CD4-positive, alpha-beta T cell treated with Interferon alpha-2 for 1 hour (primary cell): ENCODE results near the gene HCCS.

ENCODE experiments used
- DNase-seq, 2 donors: peaks; one replicate each; pipeline ENCODE4 v3.0.0-alpha.2; 2020 to 2022

Gene HCCS

GRCh38 chrX:11124112-11124511, 13.0 kb downstream of the HCCS start:
- DNase-seq, result no peak

DNA sequence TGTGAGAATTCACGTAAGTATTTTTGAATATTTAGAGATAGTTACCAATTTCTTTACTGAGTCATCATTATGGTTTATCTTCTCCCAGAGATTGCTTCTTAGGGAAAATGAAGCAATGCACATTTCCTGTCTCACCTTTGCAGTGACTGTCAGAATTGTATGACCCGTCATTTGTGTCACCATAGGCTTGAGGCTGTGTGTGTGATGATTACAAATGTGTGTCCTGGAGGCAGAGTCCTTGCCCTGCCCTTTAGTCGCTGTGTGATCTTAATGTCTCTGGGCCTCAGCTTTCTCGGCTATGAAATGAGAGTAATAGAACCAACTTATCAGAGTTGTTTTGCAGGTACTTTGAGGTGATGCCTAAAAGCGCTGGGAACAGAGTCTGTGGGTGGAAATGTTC, 13.9 kb downstream of the HCCS start:
- DNase-seq, result no peak

- no peak for DNase-seq
Measured at GRCh38 chrX:11129534-11130105, 18.5 kb downstream of the HCCS start.

DNA sequence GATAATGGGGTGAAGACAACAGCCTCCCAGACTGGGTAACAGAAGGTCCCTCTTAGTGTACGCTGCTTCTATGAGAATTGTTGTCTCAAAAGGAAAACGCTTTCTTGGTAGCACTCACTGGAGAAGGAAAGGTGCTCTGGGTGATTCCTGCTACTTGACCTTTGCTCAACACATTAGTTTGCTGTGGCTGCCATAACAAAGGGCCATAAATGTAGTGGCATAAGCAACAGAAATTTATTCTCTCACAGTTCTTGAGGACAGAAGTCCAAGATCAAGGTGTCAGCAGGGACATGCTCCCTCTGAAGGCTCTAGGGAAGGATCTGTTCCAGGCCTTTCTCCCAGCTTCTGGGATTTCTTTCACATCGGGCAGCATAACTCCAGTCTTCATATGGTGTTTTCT, 19.0 kb downstream of the HCCS start:
- DNase-seq, result no peak

DNA sequence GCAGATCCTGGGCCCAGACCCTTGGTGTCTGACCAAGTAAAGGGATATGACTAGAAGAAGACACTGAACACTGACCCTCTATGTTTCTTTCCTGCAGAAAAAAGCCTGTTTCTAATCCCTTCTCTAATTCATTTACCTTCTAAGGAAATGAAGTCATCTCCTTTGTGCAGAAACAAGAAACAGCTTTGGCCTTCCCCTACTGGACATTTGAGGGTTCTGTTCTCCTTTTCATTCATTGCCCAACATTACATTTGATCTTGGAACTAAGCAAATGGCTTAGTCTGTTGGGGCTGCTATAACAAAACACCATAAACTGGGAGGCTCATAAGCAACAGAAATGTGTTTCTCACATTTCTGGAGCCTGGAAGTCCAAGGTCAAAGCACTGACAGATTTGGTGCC, 20.0 kb downstream of the HCCS start:
- no peak for DNase-seq

GRCh38 chrX:11135564-11136185, 24.5 kb downstream of the HCCS start:
- DNase-seq, result no peak

GRCh38 chrX:11137543-11138139, 26.5 kb downstream of the HCCS start:
- peak in 1 of 2 donors; percentile 41 for DNase-seq

DNA sequence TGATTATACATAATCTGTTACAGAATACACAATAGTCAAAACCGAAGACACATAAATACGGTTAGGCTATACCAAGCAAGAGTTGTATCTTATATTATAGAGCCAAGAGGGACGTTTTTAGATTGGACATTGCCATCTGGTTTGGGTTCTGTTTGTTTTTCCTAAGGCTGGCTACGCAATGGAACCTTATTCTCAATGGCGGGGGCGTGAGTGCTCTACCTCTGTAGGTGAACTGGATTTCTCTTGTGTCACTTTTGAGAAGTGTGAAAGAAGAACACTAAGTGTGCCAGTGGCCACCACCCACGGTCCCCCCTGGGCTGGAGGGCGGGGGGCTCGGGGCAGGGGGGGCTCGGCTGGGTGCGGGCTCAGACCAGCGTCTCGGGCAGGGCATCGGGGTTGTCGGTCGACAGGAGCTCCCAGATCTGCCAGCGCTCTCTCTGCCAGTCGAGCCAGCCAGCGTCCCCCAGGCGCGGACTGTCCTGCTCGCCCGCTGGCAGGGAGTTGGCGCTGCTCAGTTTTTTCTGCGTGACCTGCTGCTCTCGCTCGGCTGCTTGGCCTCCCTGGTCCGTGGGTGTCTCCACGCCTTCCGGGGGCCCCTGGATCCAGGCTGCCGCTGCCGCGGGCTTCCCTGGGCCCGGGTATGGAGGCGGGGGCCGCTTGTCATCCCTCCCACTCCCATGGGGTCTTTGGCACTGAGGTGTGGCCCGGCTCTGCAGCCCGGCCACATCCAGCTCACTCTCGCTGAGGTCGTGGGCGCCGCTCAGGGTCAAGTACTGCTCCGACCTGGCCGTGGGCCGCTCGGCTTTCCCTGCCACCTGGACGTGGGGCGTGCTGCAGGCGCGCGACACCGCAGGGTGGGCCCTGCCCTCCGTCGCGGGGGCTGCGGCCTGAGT, 27.6 kb downstream of the HCCS start:
- no peak for DNase-seq

DNA sequence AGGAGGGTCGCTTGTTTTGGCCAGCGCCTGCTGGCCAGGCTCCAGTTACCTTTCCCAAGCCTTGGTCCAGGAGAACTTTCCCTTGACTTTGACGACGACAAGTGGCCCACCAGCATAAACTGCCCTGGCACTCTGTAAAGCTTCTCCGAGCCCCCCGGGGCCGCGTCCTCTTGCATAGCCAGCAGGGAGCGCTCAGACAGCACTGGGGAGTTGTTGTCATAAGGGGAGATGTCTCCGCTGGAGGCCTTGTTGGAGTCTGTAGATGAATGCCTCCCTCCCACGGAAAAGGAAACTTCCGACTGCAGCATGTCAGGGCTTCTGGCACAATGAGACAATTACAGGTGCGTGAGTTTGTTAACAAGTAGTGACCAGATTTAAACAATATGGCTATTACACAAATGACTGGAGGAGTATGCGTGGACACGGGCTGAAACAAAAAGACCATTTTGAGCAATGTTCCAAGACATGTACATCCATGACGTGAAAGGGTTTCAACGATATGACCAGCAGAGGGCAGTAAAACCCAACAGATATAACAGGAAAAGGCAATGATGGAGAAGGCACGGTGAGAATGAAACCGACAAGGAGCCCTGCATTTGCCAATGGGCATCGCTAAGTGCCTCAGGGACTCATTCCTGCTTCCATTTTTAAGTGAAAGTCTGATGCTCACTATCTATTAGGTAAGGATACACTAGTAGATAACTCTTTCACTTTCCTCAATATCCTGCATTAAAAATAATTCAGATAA, 33.0 kb downstream of the HCCS start:
- peak; percentile 49 to 69 for DNase-seq

DNA sequence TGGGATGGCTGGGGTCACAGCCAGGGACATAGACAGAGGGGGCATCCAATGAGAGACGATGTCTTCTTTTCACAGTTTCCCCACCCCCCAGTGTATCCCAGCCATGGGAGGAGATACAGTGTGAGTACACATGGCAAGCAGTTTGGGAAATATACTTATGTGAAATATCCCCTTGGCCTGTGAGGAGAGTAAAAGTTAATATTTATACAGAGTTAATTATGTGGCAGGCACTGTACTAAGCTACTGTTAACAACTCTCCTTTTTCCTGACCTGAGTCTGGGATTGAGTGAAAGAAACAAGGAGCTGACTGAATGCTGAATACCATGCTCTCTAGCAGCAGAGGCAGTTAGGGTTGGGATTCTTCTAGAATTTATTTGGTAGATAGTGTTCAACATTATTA, 35.3 kb downstream of the HCCS start:
- no peak for DNase-seq

- no peak for DNase-seq
Measured at GRCh38 chrX:11148401-11148800, 37.3 kb downstream of the HCCS start.

DNA sequence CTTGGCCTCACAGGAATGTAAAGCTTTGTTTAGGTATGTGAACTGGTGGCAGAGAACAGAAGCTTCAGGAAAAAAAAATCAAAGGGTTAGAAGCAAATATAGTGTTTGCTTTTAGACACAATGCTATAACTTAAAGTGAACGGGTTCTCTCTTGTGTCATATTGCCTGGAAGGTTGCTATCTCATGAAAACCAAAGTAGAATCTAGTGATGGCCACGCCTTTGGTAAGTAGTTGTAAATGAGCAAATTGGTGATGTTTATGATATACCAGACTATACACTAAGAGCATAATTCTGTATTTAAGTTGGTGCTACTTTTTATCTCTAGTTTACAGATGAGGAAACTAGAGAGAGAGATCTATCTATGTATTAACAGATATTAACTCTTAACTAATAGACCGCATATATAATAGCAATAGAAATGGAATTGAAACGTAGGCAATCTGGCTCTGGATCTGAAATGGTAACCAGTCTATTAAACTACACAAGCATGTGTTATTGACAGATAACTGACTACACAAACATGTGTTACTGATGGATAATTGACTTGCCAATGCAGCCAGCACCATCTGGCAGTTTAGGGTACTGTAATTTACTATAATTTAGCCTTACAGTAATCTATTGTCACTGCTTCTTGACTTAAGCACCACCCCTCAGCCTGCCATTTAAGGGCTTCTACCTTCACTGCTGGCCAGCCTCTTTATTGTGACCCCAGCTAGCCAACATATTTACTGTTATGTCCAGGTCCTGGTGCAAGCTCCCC, 40.8 kb downstream of the HCCS start:
- no peak for DNase-seq

- DNase-seq, result no peak
Measured at GRCh38 chrX:11159149-11159548, 48.0 kb downstream of the HCCS start.

GRCh38 chrX:11164433-11164832, 53.3 kb downstream of the HCCS start:
- no peak for DNase-seq

GRCh38 chrX:11171956-11172355, 60.8 kb downstream of the HCCS start:
- no peak for DNase-seq

- no peak for DNase-seq
Measured at GRCh38 chrX:11172415-11172814, 61.3 kb downstream of the HCCS start.
